ENCODE results near the gene SLAMF7.

Gene SLAMF7

DNA sequence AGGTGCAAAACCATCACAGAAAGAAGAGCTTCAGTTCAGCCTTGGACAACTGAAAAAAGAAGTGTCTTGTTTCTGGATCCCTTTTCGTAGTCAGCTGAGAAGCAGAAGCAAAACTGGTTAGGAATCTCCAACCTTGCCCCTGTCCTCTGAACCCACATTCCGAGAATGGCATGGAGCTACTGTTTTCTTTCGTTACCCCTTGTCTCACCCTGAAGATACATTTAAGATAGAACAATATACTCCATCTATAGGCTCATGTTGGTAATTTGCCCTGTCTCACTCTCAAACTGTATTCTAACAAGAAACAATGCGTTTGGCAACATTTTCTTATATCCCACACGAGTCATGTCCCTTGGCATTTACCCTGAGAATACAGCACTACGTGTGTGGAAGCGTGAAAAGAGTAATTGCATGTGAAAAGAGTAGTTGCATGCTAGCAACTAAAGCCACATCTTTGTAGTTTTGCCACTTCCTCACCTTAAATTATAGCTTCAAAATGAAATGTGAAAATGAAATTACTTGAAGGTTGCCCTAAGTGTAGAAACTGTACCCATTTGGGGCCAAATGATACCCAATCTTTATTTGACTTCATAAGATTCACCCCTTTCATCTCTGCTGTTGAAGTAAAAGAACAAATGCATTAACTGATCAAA, 5.3 kb downstream of the SLAMF7 start:
- no peak for DNase-seq (ENCODE audit: low read depth, low spot score)
- no peak overlapping the region for H3K27ac ChIP-seq

DNA sequence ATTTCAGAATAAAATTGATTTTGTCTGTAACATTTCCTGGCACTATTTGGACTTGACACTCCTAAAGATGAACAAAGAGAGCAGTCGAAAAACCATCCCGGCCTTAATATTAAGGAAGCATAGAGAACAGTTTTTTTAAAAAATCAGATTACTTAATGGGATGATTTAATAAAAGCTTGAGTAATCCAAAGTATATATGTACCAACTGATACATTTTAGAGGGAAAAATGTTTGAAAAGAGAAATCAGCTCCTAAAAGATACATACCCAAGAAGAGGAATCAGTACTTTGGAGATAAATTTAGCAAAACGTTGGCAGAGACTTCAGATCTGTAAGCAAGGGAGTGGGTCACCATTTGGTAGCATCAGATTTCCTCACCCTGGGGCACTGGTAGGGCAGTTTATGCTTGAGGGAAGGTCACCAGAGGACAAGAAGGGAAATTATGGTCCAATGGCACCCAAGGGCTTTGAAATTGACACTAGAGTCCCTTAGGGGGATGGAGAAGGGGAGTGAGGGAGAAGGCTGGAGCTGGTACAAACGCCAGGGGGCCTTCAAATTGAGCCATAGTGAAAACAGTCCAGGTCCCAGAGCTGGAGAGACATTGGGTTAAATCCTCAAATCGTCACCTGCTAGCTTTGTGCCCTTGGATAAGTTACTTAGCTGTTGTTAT, 5.9 kb downstream of the SLAMF7 start:
- DNase-seq (ENCODE audit: low read depth, low spot score): no peak
- no peak overlapping the region for H3K27ac ChIP-seq

DNA sequence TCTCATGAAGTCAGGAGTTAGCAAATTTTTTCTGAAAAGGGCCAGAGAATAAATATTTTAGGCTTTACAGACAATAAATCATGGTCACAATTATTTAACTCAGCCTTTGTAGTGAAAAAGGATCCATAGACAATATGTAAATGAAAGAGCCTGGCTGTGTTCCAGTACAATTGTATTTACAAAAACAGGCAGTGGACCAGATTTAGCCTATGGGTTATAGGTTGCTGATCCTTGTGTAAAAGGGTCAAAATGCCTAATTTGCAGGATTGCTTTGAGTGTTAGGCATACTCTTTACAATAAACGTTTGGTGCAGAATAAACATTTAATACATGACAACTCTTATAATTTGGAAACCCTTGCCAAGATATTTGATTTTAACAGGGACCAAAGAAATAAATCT, 6.5 kb downstream of the SLAMF7 start:
- DNase-seq (ENCODE audit: low read depth, low spot score): no peak

DNA sequence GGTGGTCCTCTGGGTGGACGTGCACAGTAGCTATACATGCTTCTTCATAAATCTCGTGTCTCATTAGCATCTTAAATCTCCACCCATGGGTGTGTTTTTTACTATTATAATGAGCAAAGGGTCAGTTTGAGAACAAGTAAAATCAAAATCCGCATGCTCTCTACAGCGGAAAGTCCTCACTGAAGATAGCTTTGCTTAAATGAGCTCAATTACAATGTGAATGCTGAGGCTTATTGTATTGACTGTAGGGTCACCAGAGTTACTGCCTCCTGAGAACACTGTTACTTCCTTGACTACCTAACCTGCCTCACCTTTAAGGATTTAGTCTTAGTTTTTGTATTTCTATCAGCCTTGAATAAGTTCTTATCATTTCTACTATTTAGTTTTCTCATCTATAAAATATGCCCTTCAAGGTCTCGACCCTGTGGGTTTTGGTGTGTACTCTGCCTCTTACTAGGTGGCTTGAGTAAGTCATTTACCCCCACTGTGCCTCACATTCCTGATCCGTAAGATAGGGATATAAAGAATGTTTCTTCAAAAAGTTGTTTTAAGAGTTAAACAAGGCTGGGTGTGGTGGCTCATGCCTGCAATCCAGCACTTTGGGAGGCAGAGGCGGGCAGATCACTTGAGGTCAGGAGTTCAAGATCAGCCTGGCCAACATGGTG, 7.9 kb downstream of the SLAMF7 start:
- peak overlapping the region; percentile 72 for H3K27ac ChIP-seq
- DNase-seq (ENCODE audit: low read depth, low spot score): no peak

More for the DNA sequence above, 6.5 kb downstream of the SLAMF7 start:
- no peak overlapping the region for H3K27ac ChIP-seq

DNA sequence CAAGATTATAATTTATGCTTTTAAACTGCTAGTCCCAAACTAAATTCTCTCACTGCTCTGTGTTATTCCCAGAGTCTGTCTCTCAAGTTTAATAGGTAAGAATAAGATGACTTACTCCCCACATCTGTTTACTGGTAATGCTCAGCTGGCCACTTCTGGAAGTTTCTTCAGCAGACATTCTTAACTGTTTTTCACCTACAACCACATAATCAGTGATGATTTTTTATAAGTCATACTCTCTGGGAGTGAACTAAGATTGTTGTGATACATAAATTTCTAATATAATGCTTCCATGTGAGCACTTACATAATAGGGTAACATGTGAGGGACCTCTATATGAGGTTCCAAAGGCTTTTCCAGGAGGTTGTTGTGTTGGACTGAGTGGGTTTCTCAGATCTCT, 8.7 kb downstream of the SLAMF7 start:
- no peak for DNase-seq (ENCODE audit: low read depth, low spot score)
- peak overlapping the region; percentile 72 for H3K27ac ChIP-seq

DNA sequence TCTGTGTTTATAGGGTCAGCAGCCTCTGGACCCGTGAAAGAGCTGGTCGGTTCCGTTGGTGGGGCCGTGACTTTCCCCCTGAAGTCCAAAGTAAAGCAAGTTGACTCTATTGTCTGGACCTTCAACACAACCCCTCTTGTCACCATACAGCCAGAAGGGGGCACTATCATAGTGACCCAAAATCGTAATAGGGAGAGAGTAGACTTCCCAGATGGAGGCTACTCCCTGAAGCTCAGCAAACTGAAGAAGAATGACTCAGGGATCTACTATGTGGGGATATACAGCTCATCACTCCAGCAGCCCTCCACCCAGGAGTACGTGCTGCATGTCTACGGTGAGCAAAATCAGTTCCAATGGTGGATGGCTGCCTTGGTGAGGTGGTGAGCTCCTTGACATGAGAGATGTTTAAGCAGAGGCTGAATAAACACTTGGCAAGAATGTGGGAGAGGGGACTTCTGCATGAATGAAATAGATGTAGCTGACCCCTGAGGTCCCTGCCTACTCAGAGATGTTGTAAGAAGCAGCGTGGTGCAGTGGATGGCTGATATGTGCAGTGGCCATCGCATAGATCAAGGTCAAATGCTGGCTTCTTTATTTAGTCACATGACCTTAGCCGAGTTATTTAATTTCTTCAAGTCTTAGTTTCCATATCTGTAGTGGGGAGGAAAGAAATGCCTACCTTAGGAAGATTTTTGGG, 9.3 kb downstream of the SLAMF7 start:
- H3K27ac ChIP-seq: peak overlapping the region; percentile 72

DNA sequence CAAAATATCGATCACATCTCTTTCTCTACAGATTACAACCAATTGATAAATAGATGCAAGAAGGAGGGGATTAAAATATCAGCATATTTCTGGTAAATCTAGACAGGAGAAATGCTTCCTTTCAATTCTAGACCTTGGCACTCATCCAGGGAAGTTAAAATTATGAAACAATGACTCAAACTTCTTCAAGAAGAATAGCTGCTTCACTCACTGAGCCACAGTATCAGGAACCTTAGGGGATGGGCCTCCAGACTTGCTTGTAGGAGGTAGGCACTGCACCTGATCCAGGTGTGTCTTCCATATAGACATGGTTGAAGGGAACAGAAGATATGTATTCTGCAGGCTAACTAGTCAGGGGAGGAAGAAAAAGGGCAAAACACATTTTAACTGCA, 9.8 kb downstream of the SLAMF7 start:
- peak; percentile 61 for DNase-seq (ENCODE audit: low read depth, low spot score)
- peak overlapping the region; percentile 72 for H3K27ac ChIP-seq

More for the DNA sequence above, 9.3 kb downstream of the SLAMF7 start:
- peak; percentile 54 for DNase-seq (ENCODE audit: low read depth, low spot score)

DNA sequence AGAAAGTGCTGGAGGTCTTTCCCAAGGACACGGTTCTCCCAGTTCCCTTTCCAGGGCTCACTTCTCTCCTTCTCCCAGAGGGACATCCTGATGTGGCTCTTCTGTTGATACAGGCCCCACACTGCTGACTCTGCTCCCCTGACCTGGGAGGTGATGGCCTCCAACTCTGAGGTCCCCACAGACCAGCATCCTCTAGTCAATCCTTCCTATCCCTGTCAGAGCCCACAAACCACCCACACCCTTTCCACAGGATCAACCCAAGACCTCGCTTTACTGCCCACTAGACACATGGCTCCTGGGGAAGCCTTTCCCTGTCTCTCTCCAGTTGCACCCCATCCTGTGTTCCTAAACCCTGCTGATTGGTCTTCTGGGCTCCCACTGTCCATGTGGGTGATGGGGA, 11.6 kb downstream of the SLAMF7 start:
- H3K27ac ChIP-seq: no peak overlapping the region
- DNase-seq (ENCODE audit: low read depth, low spot score): no peak

DNA sequence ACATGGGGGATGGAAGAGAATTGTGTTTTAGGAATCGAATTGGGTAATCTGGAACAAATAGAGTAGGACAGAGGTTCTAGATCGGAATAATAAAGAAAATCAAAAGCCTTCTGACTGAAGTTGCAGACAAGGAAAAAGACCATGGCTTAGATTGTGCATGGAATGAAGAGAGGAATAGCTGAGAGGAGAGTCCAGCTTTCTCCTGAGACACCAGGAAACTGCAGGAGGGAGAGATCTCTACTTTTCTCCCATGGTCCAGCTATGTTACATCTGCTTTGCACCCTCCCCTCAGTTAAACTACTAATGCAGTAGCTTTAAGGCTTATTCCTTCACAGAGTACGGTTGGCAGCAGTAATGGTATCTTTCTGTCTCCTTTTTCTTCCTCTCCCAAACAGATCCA, 13.4 kb downstream of the SLAMF7 start:
- H3K27ac ChIP-seq: no peak overlapping the region
- DNase-seq (ENCODE audit: low read depth, low spot score): no peak

DNA sequence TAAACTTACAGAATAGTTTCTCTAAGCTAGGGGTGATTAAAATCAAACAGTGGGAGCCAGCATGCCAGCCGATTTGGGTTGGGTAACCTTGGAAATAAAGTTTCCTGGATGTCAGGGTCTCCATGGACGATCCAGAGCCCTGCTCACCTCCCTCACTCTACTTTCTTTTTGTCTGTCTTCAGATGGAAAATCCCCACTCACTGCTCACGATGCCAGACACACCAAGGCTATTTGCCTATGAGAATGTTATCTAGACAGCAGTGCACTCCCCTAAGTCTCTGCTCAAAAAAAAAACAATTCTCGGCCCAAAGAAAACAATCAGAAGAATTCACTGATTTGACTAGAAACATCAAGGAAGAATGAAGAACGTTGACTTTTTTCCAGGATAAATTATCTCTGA, 13.9 kb downstream of the SLAMF7 start:
- no peak overlapping the region for H3K27ac ChIP-seq
- DNase-seq (ENCODE audit: low read depth, low spot score): no peak

DNA sequence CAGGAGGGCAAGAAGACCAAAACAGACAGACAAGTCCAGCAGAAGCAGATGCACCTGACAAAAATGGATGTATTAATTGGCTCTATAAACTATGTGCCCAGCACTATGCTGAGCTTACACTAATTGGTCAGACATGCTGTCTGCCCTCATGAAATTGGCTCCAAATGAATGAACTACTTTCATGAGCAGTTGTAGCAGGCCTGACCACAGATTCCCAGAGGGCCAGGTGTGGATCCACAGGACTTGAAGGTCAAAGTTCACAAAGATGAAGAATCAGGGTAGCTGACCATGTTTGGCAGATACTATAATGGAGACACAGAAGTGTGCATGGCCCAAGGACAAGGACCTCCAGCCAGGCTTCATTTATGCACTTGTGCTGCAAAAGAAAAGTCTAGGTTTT, 14.5 kb downstream of the SLAMF7 start:
- H3K27ac ChIP-seq: no peak overlapping the region
- DNase-seq (ENCODE audit: low read depth, low spot score): no peak

DNA sequence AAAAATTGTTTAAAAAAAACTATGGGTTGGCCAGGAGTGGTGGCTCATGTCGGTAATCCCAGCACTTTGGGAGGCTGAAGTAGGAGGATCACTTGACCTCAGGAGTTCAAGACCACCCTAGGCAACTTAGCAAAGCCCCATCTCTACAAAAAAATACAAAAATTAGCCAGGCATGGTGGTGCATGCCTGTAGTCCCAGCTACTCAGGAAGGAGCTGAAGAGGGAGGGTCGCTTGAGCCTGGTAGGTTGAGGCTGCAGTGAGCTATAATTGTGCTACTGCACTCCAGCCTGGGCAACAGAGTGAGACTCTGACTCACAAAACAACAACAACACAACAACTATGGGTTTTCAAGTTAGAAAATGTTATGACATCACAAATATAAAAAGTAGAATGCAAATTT, 16.4 kb downstream of the SLAMF7 start:
- no peak overlapping the region for H3K27ac ChIP-seq
- no peak for DNase-seq (ENCODE audit: low read depth, low spot score)

DNA sequence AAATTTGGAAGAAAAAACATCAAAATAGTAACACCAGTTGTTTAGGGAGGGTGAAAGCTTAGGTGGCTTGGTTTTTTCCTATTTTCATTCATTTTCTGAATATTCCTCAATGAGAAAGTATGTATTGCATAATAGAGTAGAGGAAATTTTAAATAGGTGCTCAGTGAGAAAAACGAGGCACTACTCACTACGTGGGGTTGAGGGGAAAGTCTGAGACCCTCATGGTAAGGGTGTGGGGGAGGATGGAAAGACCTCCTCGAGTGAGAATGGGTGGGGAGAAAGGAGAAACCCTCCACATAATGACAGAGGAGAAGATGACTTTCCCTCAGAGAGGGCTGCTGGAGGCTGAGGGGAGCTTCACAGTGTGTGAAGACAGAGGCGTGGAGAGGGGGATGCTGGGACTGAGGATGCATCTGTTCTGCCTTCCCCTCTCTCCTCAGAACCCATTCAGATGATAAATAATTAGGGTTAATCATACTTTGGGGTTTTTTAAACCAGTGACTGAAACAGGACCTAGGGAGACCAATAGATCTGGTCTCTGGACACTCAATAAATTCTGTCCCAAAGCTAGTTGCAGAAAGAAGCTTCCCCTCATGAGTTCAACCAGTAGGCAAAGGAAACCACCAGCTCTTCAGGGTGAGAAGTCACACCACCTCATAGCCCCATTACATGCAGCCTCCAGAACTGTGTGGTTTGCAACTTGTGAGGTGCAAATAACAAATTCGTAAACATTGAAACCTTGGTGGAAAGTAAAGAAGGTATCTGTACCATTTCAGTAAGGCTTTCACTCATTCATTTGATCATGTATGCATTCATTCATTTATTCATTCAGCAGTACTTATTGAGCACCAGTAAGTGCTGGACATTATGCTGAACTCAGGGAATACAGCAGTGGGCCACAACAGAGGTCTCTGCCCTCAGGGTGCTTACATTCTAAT, 17.1 kb downstream of the SLAMF7 start:
- H3K27ac ChIP-seq: no peak overlapping the region
- no peak for DNase-seq (ENCODE audit: low read depth, low spot score)

DNA sequence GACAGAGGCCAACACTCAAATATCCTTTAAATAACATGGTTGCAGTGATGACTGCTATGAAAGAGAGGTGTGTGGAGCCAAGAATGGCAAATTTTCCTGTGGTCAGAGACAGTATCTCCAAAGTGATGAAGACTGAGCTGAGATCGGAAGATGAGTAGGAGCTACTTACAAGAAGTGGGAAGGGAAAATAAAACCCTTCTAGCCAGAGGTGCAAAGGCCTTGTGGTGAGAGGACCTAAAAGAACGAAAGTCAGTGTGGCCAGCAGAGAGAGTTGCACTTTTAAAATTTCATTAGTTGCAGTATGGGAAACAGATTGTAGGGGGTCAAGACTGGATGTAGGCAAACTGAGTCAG, 17.8 kb downstream of the SLAMF7 start:
- DNase-seq (ENCODE audit: low read depth, low spot score): no peak
- H3K27ac ChIP-seq: no peak overlapping the region

DNA sequence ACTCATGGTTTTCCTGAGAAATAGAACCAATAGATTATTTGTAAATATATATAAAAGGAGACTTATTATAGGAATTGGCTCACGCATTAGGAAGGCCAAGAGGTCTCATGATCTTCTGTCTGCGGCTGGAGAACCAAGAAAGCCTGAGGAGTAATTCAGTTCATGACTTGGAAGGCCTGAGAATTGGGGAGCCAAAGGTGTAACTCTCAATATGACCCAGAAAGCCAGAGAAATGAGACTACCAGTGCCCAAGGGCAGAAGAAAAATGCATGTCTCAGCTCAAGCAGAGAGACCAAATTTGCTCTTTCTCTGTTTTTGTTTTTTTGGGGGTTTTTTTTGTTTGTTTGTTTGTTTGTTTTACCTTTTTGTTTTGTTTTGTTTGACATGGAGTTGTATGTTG, 19.5 kb downstream of the SLAMF7 start:
- no peak for DNase-seq (ENCODE audit: low read depth, low spot score)
- no peak overlapping the region for H3K27ac ChIP-seq

DNA sequence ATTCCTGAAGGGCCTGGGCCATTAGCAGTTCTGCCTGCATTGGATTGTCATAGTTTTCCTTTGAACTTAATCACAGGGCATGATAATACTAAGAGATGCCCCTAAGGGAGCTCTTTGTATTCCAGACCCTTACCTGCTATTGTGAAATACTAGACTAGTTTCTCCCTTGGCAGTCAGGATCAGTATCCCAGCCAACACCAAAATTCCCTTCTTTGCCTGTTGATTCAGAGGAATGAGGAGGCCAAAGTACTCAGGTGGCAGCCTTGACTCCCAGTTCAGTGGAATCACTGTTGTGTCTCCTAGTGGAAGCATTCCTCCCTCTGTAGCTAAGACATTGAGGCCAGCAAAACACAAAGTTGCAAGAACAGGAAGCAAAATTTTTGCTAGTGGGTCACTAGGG, 20.7 kb downstream of the SLAMF7 start:
- H3K27ac ChIP-seq: no peak overlapping the region
- DNase-seq (ENCODE audit: low read depth, low spot score): no peak

DNA sequence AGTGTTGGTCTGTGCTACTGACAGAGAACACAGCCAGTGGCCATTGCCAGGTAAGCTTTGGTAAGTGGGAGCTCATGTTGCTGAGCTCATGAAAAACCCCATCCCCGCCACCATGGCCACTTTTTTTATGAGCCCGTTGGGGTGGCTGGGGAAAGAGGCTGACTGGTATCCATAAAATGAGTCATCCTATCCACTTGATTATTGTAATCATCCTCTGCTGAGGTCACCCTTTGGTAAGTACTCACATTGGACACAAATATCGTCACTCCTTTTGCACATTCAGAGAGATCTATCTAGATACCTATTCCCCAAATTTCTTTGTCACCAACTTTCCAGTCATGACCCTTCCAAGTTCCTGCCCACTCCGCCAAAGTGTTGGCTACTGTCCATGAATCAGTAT, 22.0 kb downstream of the SLAMF7 start:
- H3K27ac ChIP-seq: no peak overlapping the region

DNA sequence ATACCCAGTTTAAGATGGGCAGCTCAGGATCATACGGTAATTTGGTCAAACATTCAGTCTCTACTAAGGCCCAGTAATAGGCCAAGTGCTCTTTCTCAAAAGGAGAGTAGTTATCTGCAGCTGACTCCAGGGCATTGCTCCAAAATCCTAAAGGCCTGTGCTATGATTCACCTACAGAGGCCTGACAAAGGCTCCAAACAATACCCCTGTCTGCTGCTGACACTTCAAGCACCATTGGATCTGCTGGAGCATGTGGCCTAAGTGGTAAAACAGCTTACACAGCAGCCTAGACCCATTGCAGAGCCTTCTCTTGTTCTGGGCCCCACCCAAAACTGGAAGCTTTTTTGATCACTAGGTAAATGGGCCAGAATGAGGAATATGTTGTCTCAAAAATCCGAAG, 22.8 kb downstream of the SLAMF7 start:
- no peak for DNase-seq (ENCODE audit: low read depth, low spot score)

More for the DNA sequence above, 22.0 kb downstream of the SLAMF7 start:
- DNase-seq (ENCODE audit: low read depth, low spot score): no peak

DNA sequence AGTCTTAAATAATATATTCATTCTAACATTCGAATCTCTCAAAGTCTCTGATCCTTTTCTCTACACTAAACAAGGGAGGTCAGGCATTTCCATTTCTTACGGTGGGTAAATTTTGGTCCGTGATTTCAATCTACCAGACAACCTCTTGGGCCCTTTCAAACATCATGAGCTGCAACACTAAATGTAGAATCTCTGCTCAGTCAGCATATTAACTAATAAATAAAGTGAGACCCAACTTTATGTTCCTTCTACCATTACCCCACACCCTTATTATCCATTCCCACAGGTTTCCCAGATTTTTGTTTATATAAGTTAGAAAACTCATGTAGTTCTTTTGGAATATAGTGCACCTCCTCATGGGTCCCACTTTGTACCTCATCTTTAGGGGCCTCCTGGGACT, 24.9 kb downstream of the SLAMF7 start:
- DNase-seq (ENCODE audit: low read depth, low spot score): no peak
- H3K27ac ChIP-seq: no peak overlapping the region

More for the DNA sequence above, 22.8 kb downstream of the SLAMF7 start:
- H3K27ac ChIP-seq: no peak overlapping the region
